ENCODE measurements around the gene CLCN3. TPM values are rescaled to one million over a fixed set of nuclear protein-coding genes. Genes with fewer than 3 reads are reported as not detected.
"Not testable (repeated sequence)": the region's sequence is repeated elsewhere in the genome, so short reads cannot be mapped to it uniquely, and the experiment has no call there.

The CLCN3 gene
- total RNA-seq, 1 donor from 2014 or later: 65.9 TPM

GRCh38 chr4:169615467-169616106 lies 4.8 kb upstream of the CLCN3 start:
- intact Hi-C loops (cut with micrococcal nuclease): loop anchor here (10.0 kb wide), 1 partner anchor 99 kb away; no protein-coding TSS in a partner anchor
- ATAC-seq: no peak
- DNase-seq: no peak

GRCh38 chr4:169616846-169617245 lies 3.5 kb upstream of the CLCN3 start:
- intact Hi-C loops (cut with micrococcal nuclease): loop anchor here (10.0 kb wide), 1 partner anchor 98 kb away; no protein-coding TSS in a partner anchor
- no peak for ATAC-seq

DNA sequence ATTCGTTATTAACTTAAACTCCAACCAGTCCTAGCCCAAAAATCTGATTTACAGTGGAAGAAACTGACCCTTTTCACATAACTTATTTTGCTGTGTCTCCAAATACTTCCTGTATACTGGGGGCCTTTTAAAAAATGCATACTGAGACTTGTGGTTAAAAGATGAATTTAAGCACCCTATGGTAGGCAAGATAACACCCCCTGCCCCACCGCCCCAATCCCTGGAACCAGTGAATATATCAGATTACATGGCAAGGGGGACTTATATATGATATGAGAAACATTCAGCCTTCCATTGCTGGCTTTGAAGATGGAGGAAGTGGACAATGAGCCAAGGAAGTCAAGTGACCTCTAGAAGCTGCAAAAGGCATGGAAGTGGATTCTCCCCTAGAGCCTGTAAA lies 3.1 kb upstream of the CLCN3 start:
- intact Hi-C loops (cut with micrococcal nuclease): loop anchor here (10.0 kb wide), 1 partner anchor 97 kb away; no protein-coding TSS in a partner anchor
- ATAC-seq (no peak), DNase-seq (no peak)

More at GRCh38 chr4:169616846-169617245, 3.5 kb upstream of the CLCN3 start:
- DNase-seq: no peak

DNA sequence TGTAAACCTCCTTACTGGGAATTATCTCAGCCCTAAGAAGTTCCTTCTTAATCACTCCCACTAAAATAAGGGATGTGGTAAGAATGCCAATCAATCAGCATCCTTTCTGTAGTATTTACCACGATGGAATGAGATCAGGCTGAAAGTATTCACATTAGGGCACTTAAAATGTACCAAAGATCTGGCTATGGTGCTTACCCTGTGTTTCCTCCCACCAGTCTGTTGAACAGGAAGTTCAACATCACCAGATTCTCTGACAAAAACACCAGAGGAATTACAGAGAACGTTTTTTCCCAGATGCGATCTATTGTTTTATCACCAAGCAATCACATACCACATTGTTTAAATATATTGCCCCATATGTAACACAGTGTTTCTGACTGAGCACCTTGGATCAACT lies 2.1 kb upstream of the CLCN3 start:
- ATAC-seq: no peak
- intact Hi-C loops (cut with micrococcal nuclease): loop anchor here (10.0 kb wide), 1 partner anchor 97 kb away; no protein-coding TSS in a partner anchor
- DNase-seq: no peak

GRCh38 chr4:169618986-169619385 lies 1.4 kb upstream of the CLCN3 start:
- intact Hi-C loops (cut with micrococcal nuclease): loop anchor here (10.0 kb wide), 1 partner anchor 96 kb away; no protein-coding TSS in a partner anchor
- ATAC-seq (no peak), DNase-seq (no peak)

DNA sequence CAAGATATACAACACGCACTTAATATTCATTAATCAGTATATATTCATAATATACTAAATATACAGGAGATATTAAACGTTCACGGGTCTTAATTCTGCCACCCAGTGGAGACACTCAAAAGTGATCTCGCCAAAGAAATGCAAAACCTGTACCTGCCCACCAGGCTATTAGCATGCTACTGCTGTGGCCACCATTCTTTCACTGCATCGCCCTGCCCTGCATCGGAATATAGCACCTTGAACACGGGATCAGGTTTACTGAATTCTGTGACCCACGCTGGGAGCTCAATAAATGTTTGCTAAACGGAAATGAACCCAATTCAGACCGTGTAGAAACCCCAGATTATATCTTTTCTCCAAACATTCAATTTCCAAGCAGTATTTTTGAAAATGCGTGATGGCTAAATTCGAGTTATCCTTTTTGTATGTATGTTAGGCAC lies 840 bp upstream of the CLCN3 start:
- ATAC-seq (peak; percentile 63), DNase-seq (no peak)
- intact Hi-C loops (cut with micrococcal nuclease): loop anchor here (10.0 kb wide), 1 partner anchor 95 kb away; no protein-coding TSS in a partner anchor

- intact Hi-C loops (cut with micrococcal nuclease): loop anchor here (2.0 kb wide), 1 partner anchor 42 kb away; no protein-coding TSS in a partner anchor
- ATAC-seq: peak; percentile 1
- no peak for DNase-seq
These were observed 486 bp downstream of the CLCN3 start for GRCh38 chr4:169620880-169621248.

DNA sequence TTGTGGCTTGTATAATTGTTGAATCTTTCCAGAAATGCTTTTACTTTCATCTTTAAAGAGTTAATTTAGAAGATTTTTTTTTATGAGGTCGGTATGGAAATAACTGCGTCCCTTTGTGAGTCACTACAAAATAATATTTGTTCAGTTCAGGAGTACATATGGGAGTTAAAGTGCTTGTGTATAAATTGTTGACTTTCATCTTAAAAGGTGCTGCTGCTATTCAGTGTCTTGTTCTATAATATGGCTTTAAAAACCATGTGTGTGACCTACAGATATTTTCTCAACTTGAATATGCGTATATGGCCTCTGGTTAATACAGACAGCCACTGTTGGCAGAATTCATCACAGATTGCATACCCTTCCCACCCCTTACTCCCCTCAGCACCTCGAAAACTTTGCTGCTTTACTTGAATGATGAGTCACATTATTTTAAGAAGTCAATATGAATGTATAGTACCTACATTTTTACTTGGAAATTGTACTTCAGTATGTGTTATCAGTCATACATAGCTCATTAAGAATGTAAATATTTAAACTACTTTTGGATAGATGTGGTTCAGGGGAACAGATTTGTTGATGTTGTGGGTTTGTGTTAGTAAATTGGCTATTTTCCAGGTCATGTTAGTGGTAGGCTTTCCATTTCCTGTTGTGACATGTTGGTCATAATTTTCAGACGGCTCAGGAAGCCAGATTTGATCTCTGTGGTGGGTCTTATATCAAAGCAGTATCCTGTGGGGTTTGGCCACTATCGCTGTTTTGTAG lies 1.5 kb downstream of the CLCN3 start:
- DNase-seq: no peak
- ATAC-seq: no peak
- intact Hi-C loops (cut with micrococcal nuclease): loop anchor here (2.0 kb wide), 1 partner anchor 41 kb away; no protein-coding TSS in a partner anchor

GRCh38 chr4:169622566-169622965 lies 2.2 kb downstream of the CLCN3 start:
- DNase-seq (no peak), ATAC-seq (no peak)
- intact Hi-C loops (cut with micrococcal nuclease): no loop called here

- intact Hi-C loops (cut with micrococcal nuclease); DNase-seq; ATAC-seq: not testable (repeated sequence)
These were observed 3.6 kb downstream of the CLCN3 start for GRCh38 chr4:169624012-169624411.

GRCh38 chr4:169625886-169626285 lies 5.5 kb downstream of the CLCN3 start:
- intact Hi-C loops (cut with micrococcal nuclease): loop anchor here (5.0 kb wide), 1 partner anchor 614 kb away; the partner anchor contains the start of gene CBR4
- ATAC-seq (no peak), DNase-seq (no peak)

- DNase-seq (no peak), ATAC-seq (peak; percentile 11)
- intact Hi-C loops (cut with micrococcal nuclease): loop anchor here (5.0 kb wide), 1 partner anchor 614 kb away; the partner anchor contains the start of gene CBR4
These were observed 6.2 kb downstream of the CLCN3 start for GRCh38 chr4:169626331-169627282.

GRCh38 chr4:169627307-169627706 lies 6.9 kb downstream of the CLCN3 start:
- ATAC-seq: peak; percentile 44
- intact Hi-C loops (cut with micrococcal nuclease): loop anchor here (5.0 kb wide), 1 partner anchor 615 kb away; the partner anchor contains the start of gene CBR4

GRCh38 chr4:169628579-169628978 lies 8.2 kb downstream of the CLCN3 start:
- no peak for DNase-seq
- ATAC-seq: peak; percentile 36
- intact Hi-C loops (cut with micrococcal nuclease): loop anchor here (5.0 kb wide), 1 partner anchor 616 kb away; the partner anchor contains the start of gene CBR4

More at GRCh38 chr4:169627307-169627706, 6.9 kb downstream of the CLCN3 start:
- no peak for DNase-seq

DNA sequence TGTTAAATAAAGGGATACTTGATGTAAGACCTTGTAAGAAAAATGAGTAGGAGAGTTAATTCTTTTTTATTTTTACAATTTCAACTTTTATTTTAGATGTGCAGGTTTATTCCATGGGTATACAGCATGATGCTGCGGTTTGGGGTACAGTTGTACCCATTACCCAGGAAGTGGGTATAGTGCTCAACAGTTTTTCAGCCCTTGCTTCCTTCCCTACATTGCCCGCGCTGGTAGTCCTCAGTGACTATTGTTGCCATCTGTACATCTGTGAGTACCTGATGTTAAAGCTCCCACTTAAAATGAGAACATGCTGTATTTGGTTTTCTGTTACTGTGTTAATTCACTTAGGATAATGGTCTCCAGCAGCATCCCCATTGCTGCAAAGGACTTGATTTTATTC lies 9.7 kb downstream of the CLCN3 start:
- intact Hi-C loops (cut with micrococcal nuclease): no loop called here
- no peak for DNase-seq
- ATAC-seq: no peak

- ATAC-seq (no peak), DNase-seq (no peak)
- intact Hi-C loops (cut with micrococcal nuclease): no loop called here
These were observed 12.5 kb downstream of the CLCN3 start for GRCh38 chr4:169632896-169633295.

DNA sequence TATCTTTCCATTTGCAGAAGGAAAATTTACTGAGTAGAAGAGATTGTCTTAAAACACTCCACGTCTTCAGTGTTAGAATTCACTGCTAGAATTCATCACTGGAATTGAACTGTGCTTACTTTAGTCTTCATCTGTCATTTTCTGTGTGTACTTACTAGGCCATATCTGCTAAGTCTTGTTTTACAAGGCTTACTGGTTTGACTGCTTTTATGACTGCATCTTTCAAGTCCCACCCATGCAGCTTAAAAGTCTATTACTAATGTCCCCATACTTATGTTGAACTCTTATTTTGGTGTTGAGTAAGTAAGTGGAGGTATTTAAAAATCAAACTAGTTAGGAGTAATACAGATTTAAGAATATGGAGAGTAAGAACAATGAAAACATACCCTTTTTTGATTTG lies 14.6 kb downstream of the CLCN3 start:
- no peak for ATAC-seq
- DNase-seq: no peak
- intact Hi-C loops (cut with micrococcal nuclease): no loop called here

DNA sequence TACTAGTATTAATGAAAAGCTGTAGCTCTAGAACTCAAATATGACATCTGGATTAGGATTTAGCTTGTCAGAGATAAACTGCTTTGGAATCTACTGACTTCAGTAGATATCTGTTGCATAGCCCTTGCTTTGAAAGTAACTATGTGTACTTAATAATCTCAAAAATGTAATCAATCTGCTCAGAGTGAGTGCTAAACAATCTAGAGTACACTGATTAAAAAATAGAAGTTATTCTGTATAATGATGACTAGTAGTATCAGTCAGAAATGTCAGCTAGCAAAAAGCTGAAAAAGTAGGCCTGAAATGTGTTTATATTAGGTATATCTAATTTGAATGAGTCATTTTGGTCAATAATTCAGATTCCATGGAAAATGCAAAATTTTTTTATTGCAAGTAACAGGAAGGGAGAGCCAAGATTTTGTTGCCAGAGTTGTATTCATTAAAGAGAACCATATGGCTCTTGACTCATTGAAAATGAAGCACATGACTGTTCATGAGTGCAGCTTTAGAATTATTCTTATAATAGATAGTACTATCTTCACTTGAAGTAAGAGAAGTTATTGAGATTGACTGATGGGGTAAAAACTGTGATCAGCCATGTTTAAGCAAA lies 20.0 kb downstream of the CLCN3 start:
- ATAC-seq (no peak), DNase-seq (no peak)
- intact Hi-C loops (cut with micrococcal nuclease): no loop called here
